Ovary (tissue), 3 donors: ENCODE data around the gene RAB40B.

Source experiments
- CTCF ChIP-seq, 3 donors: fragments of 450-650 bp in 2 of 3; fragments of 200-600 bp in 1 of 3; IDR thresholded peaks; one replicate each; pipeline versions ENCODE4 v1.5.1 to v1.8.0; 2016 to 2022; ENCODE audit warnings: antibody characterized with exemption in 3 of 3, mild to moderate bottlenecking in 1 of 3
- POLR2A ChIP-seq: fragments of 450-650 bp; IDR thresholded peaks from one replicate; pipeline ENCODE4 v1.6.1; 2017; ENCODE audit warnings: antibody characterized with exemption, mild to moderate bottlenecking, moderate library complexity
- donor health status: DM: no; HTN: no; CAD: no.

GRCh38 chr17:82664276-82664575, 34.3 kb downstream of the RAB40B start:
- TF ChIP-seq CTCF (IDR thresholded peaks at IDR 0.05) (no peak), POLR2A (no peak)
